NK-92 (cell line): ENCODE measurements around the gene FBXW11.
"Not testable (repeated sequence)": the region's sequence is repeated elsewhere in the genome, so short reads cannot be mapped to it uniquely, and the experiment has no call there.

ENCODE experiments used
- DNase-seq: peaks from one replicate; lab custom pipeline; 2025; ENCODE audit not compliant: unreplicated experiment; lab: John Stamatoyannopoulos, UW

The FBXW11 gene

DNA sequence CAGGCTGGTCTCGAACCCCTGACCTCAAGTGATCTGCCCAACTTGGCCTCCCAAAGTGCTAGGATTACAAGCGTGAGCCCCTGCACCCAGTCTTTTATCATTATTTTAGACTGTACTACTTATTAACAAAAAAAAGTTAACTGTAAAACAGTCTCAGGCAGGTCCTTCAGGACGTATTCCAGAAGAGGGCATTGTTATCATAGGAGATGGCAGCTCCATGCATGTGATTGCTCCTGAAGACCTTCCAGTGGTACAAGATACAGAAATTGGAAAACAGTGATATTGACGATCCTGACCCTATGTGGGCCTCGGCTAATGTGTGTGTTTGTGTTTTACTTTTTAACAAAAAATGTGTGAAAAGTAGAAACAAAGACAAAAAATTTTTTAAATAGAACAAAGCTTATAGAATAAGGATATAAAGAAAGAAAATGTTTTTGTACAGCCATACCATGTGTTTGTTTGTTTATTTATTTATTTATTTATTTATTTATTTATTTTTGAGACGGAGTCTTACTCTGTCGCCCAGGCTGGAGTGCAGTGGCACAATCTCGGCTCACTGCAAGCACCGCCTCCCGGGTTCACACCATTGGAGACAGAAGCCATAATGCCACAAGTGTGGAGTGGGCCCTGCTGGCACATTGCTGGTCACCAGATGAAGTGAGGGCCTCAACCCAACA lies 13.8 kb upstream of the FBXW11 start:
- DNase-seq: not testable (repeated sequence)

DNA sequence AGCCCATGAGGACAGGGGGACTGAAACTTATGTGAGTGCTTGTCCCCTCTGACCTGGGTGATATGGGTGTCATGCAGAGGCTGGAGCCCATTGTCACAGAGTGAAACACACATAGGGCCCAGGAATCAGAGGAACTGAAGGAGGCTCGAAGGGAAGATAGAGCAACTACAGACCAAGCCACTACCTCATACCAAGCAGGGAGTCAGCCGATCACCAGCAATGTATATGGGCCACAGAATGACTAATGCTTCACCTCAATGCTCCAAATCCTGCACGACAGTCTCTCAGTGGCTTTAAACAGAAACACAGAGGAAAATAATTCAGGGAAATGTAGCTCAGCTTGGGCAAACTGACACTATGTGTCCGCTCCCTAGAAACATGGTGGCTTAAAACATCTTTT lies 8.9 kb upstream of the FBXW11 start:
- no peak for DNase-seq

DNA sequence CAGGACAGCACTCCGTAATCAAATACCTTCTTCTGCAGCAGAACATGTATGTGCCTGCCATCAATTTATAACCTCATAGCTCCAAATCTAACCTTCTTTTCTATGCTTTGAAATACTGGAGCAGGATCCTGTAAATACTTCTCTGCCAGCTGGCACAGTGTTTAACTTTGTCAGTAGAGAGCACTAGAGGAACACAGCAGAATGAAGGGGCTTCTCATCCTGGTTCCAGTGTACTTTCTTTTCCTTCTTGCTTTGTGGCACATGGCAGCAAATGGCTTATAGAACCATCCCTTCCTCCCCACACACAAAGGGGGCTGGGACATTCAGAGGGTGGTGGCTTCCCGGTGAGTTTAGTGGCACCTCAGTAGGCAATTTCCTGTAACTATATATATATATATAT lies 3.8 kb upstream of the FBXW11 start:
- no peak for DNase-seq

DNA sequence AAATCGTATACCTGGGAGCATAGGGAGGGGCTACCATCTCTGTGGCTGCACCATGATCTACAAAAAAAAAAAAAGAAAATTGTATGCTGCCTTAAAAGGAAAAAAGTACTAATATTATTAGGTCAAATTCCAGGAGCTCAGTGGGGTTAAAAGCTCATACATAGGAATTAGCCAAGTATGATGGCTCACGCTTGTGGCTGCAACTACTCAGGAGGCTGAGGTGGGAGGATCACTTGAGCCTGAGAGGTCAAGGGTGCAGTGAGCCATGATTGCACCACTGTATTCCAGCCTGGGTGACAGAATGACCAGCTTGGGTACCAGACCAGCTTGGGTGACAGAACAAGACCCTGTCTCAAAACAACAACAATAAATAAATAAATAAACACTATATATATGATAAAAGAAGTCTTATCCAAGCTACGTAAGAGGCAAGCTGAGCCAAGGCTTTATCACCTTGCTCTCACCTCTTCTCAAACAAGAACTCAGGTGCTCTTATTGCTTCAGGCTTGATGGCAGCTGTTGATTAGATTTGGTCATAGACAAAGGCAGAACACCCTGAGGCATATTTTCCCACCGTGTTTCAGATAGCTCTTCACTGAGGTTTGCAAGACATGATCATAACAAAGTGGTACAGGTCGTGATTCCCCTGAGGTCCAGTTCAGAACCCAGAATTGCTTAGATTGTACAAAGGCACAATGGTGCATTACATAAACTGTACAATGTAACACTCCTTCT lies 3.3 kb upstream of the FBXW11 start:
- no peak for DNase-seq

DNA sequence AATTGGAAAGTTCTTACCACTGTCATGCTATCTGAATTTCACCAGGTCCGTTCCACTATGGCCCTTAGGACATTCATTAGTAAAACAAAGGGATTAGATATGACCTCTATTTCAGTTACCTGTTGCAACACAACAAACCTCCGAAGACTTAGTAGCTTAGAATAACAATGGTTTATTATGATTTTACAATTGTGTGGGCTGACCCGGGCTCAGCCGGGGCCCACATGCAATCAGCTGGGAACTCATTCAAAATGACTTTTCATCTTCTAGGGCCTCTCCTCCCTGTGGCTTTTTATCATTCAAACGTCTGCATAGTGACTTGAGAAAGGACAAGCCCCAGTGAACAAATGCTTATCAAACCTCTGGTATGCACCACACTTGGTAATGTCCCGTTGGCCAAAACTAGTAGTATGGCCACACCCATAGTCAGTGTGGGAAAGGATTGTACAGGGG lies 2.3 kb upstream of the FBXW11 start:
- DNase-seq: no peak

DNA sequence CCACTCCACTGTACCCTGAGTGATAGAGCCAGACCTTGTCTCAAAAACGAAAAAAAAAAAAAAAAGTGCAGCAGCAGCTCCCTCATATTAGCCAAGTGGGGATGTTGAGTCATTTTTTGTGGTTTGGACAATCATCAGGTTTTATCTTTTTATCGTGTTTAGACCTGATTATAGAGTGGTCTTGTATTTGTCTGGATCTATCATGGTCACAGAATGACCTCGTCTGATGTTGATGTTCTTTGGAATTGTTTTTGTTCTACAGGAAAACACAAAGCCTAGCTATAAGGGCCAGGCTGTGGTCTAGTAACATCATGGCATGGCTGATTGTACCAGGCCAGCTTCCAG lies 1.6 kb upstream of the FBXW11 start:
- DNase-seq: no peak

DNA sequence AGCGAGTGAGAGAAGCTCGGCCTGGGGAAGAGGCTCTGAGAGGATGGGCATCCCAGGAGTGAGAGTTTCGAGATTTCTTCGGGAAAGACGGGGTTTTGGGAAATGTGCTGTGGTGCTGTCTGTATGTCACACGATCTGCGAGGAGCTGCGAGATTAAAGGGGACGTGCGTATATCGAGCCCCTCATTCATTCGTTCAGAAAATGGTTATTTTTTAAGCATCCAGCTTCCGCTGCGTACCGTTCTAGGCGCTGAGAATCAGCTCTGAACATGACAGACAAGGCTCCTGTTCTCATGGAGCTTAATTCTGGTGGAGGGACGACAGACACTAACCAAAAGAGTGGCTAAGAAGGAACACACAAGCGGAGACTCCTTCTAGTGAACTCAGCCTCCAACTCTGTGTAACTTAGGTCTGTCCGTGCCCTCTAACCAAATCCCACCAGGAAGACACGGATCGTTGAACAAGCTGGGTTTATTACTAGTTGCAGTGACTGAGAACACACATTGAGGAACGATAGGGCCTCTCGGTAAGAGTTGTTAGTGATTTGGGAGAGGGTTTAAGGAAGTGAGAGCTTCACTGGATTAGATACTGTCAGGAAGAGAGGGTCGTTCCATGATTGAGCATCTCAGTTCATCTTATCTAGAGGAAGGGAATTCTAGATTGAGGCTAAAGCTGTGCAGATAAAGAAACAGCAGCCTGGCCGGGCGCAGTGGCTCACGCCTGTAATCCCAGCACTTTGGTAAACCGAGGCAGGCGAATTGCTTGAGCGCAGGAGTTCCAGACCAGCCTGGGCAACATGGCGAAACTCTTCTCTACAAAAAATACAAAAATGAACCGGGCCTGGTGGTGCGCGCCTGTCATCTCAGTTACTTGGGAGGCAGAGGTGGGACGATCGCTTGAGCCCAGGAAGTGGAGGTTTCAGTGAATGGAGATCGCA lies 1.0 kb upstream of the FBXW11 start:
- no peak for DNase-seq

DNA sequence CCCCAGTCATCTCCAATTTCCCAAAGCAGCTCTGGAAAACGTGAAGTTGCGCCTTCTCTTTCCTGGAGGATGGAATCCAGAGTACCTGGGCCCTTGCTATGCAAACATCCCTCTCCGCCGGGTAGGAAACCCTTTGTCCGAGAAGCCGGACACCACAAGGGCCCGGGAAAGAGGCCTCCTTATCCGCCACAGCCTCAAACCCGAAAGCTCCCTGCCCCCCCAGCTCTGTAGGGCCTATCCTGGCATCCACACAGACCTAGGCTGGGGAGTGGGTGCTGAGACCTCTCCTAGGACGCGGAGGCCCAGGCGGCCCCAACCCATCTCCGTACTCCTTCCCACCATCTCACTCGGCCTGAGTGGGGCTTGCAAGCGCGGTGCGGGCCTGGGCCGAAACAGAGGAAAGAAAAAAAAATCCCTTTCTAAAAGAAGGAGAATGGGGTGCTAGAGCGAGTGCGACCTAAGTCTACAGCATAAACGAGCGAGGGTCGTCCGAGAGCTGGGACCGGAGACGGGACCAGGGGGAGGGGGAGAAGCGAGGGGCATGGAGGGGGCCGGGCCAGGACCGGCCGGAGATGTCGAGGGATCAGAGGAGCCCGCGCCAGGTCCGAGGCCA lies 624 bp downstream of the FBXW11 start:
- DNase-seq: no peak

DNA sequence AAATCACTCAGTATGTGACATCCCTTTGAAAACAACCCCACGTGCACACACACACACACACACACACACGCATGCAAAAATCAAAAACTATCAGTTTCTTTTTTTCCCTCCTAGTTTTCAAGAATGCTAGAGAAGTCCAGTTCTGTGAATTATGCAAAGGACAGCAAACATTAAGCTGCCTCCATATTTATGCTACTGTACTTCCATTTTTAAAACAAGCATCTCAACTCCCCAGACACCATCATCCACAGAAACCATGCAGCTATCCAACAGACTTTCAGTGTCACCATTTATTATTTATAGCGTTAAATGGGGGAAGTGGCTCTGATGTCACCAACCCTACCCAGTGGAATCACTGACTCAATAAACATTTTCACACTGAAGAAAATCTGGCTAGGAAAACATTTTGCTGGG lies 1.6 kb downstream of the FBXW11 start:
- no peak for DNase-seq

DNA sequence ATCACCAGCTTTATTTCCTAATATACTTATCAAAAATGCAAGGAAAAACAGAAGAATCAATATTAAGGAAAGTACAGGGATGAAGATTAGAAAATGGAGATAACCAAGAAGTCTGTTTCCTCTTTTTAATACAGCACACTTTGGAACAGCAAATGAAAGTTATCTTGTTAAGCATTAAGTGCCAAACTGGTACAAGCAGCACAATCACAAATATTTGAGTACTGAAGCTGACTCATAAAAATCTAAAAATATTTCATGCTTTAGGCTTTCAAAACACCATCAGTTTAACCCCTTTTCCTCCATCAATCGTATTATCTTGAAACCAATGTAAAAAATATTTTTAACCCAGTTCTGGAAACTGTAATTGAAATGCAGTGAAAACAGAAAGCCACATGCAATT lies 2.7 kb downstream of the FBXW11 start:
- DNase-seq: no peak

DNA sequence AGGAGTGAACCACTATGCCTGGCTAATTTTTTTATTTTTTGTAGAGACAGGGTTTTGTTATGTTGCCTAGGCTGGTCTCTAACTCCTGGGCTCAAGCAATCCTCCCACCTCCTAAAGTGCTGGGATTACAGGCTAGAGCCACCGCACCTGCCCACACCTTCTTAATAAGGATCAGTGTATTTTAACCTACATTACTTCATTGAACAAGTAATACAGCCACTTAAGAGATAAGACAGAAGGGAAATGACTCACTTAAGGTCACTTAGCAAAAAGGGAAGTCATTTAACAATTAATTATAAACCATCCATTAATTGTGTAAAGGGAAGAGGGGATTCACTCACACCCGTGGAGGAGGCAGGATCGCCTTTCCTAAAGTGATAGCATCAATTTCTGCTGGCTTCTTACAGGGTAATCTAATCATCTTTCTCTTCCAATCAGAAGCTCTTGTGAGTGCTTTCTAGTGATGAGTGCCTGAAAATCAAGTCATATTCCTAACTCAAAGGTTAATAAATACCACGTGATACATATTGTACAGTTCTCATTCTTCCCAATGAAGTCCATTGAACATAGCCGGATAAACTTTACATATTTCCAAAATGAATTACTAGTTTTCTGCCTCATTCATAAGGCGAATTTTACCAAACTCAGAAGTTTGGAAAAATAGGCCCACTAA lies 3.5 kb downstream of the FBXW11 start:
- no peak for DNase-seq

DNA sequence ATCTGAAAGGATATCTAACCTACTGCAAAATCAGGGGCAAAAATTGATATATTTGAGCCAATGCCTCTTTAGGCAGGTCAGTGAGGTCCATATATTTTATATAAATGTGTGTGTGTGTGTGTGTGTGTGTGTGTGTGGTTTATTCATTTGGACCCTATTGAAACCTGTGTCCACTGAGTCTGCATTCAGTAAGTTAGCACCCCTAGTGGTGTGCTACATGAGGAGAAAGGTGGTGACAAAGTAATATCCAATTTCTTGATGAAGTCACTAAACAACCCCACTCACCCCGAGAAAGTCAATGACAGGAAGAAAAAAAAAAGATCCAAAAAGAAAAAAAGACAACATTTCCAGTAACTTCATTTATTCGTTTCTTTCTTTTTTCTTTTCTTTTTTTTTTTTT lies 4.1 kb downstream of the FBXW11 start:
- no peak for DNase-seq

DNA sequence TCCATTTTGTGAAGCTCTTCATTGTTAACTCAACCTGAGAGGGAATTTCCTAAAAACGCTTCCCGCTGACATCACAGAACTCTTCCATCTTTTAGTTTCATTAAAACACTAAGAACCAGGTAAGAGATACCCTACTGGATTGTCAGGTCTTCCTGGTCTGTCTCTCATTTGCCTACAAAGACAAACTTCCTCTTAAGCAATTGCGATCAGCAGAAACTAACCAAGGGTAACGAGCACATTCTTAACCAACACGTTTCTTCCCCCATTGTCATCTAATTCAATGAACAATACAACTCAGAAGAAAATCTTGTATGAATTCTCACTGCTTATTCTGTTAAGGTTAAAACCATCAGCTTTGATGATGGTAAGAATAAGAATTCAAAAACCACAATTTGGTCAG lies 6.6 kb downstream of the FBXW11 start:
- no peak for DNase-seq

DNA sequence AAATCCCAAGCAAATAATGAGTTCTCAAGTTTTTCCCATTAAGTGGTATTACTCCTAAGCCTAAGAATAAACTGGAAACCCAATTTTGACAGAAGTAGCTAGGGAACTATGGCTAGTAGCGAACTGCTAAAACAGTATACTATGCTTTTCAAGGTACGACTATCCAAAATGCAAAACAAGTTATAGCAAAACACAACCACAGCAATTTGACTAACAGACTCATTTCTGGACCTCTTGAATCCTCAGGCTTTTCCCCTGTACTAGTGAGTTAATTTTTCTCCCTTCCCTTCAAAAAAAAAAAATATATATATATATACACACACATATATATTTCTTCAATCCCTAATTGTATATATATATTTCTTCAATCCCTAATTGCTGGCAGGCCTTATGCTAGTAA lies 7.3 kb downstream of the FBXW11 start:
- no peak for DNase-seq

DNA sequence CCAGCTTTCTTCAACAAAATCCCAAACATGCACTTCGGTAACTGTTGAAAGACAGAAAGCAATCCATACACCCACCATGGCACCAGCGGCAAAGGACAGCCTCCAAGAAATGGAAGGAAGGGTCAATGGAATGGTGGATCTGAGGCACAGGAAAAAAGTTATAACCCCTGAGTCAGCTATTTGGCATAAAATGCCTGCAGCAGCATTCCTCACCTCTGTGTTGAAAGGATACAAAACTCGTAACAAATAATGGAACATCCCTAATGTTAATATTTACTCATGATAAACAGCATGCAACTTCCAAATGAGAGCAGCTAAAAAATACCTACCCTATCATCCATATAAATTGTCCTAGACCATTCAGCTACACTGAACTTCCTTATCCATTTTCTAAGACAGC lies 9.4 kb downstream of the FBXW11 start:
- DNase-seq: no peak

DNA sequence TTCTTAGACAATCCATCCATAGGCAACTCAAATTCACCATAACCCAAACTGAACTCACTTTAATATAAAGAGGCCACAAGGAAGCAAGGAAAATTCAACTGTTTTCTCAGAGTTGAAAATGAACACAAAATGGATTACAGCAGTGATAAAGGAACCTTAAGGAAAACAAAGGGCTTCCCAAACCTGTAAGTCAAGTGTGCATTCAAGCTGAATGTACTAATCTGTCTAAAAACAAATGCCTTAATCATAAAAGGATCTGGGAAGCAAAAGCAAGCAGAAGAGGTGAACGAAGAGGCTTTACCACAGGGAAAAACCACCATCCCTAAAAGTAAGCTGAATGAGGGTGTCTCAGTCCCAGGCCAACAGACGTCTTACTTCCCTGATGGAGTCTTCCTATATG lies 13.6 kb downstream of the FBXW11 start:
- DNase-seq: no peak

DNA sequence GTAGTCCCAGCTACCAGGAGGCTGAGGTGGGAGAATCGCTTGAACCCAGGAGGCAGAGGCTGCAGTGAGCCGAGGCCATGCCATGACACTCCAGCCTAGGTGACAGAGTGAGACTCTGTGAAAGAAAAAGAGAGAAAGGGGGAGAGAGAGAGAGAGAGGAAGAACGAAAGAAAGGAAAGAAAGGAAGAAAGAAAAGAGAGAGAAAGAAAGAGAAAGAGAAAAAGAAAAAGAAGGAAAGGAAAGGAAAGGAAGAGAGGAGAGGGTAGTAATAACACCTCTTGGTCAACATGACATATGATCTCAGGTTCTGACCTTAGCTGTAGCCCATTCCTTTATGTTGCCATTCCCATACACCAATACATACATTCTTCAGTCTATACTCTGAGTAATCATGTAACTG lies 14.1 kb downstream of the FBXW11 start:
- DNase-seq: no peak

DNA sequence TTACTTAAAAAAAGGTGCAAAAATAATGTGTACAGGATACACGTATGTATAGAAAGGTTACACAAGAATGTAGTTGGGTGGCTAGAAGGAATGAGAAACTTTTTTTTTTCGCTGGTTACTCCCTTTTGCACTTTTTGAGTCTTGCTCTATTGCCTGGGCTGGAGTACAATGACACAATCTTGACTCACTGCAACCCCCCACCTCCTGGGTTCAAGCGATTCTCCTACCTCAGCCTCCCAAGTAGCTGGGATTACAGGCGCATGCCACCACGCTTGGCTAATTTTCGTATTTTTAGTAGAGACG lies 15.8 kb downstream of the FBXW11 start:
- DNase-seq: no peak

DNA sequence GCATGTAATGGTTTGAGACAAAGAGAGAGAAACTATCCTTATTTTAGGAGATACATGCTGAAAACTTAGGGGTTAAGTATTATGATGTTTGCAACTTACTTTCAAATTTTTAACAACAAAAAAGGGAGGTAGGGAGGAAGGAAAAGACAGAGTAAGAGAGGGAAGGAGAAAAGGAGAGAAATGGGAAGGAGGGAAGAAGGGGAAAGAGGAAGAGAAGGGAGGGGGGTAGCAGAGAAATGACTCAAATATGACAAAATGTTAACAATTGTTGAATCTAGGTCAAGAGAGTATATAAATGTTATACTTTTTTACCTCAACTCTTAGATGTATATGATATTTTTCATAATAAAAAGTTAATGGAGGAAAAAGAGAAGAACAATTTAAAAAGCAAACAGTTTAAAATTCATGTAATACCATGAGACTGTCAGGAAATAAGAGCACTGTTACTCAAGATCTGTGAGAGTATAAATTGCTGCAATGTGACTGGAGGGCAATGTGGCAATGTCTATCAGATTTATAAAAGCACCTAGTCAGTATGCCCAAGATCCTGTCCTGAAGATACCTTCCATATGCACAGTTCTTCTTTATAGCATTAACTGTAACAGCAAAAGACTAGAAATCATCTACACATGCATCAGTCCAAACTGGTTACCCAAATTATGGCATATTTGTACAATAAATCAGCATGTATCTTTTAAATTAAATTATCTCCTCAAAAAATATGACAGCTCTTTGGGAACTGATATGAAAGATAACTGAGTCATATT lies 16.3 kb downstream of the FBXW11 start:
- no peak for DNase-seq

DNA sequence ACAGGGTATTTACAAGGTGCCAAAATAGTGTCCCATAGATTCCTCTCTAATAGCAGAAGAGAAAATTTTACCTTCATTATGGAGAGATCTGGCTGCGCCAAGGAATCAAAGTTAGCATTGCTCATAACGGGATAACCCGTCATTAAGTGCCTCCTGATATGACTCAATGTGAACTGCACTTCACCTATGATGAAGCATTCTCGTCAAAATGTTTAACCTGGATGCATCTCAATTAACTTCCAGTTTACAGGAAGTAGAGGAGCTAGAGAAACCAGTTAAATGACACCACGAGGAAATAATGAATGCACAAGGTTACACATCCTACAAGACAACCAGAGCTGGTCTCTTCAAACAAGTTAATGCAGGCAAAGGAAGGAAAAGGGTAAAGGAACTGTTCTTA lies 17.2 kb downstream of the FBXW11 start:
- no peak for DNase-seq
